ENCODE measurements around the gene RAP1B. TPM values are rescaled to one million over a fixed set of nuclear protein-coding genes. Genes with fewer than 3 reads are reported as not detected.
A peak's percentile ranks its signal among the peaks of the same experiment; 100 is the strongest.

Gene RAP1B
- 410 TPM for polyA plus RNA-seq (2013, experiment 1 of 2; ENCODE audit: insufficient read length)
- polyA plus RNA-seq (2013, experiment 2 of 2; ENCODE audit: insufficient read length), result 404 TPM

- peak; percentile 95 for DNase-seq
Measured at GRCh38 chr12:68610370-68611093, at the start of gene RAP1B. RAP1B (plus strand) TSS chr12:68610899; CDS start chr12:68648725, 37,826 bp downstream.

- DNase-seq, result no peak
Measured at GRCh38 chr12:68561830-68562229, 48.9 kb upstream of the RAP1B start.

- no peak for DNase-seq
Measured at GRCh38 chr12:68564166-68564565, 46.5 kb upstream of the RAP1B start.

- peak; percentile 86 for DNase-seq
Measured at GRCh38 chr12:68565391-68565903, 45.3 kb upstream of the RAP1B start.

GRCh38 chr12:68568922-68569569, 41.7 kb upstream of the RAP1B start:
- DNase-seq, result no peak

GRCh38 chr12:68572661-68573060, 38.0 kb upstream of the RAP1B start:
- DNase-seq, result peak; percentile 73

GRCh38 chr12:68573406-68573805, 37.3 kb upstream of the RAP1B start:
- DNase-seq, result peak; percentile 37

- no peak for DNase-seq
Measured at GRCh38 chr12:68577949-68578348, 32.8 kb upstream of the RAP1B start.

GRCh38 chr12:68578765-68579164, 31.9 kb upstream of the RAP1B start:
- DNase-seq, result no peak

GRCh38 chr12:68579254-68579653, 31.4 kb upstream of the RAP1B start:
- no peak for DNase-seq

GRCh38 chr12:68580911-68581310, 29.8 kb upstream of the RAP1B start:
- DNase-seq, result peak; percentile 67

GRCh38 chr12:68581926-68582325, 28.8 kb upstream of the RAP1B start:
- DNase-seq, result no peak

- no peak for DNase-seq
Measured at GRCh38 chr12:68585966-68586365, 24.7 kb upstream of the RAP1B start.

GRCh38 chr12:68587448-68587873, 23.2 kb upstream of the RAP1B start:
- DNase-seq, result no peak

GRCh38 chr12:68589194-68589593, 21.5 kb upstream of the RAP1B start:
- no peak for DNase-seq

GRCh38 chr12:68591734-68592418, 18.8 kb upstream of the RAP1B start:
- DNase-seq, result no peak

GRCh38 chr12:68595241-68595640, 15.5 kb upstream of the RAP1B start:
- no peak for DNase-seq

GRCh38 chr12:68601767-68602166, 8.9 kb upstream of the RAP1B start:
- DNase-seq, result no peak

GRCh38 chr12:68602720-68603119, 8.0 kb upstream of the RAP1B start:
- DNase-seq, result no peak

GRCh38 chr12:68608191-68608590, 2.5 kb upstream of the RAP1B start:
- DNase-seq, result no peak

GRCh38 chr12:68609998-68610369, 715 bp upstream of the RAP1B start:
- DNase-seq, result peak; percentile 45

- peak; percentile 65 for DNase-seq
Measured at GRCh38 chr12:68611094-68611805, 551 bp downstream of the RAP1B start.

- no peak for DNase-seq
Measured at GRCh38 chr12:68611806-68612160, 1.1 kb downstream of the RAP1B start.
